Activated naive CD4-positive, alpha-beta T cell treated with anti-CD3 and anti-CD28 coated beads, Interleukin-2, amount 50 U/mL, for 24 hours (primary cell): ENCODE measurements around the gene TNPO2.
"Not testable (repeated sequence)": the region's sequence is repeated elsewhere in the genome, so short reads cannot be mapped to it uniquely, and the experiment has no call there.

Experiments used
- H3K27ac Mint-ChIP-seq: one replicate; pipeline ENCODE4 v1.8.0; 2021; ENCODE audit warnings: mild to moderate bottlenecking, mixed read lengths
- H3K27me3 Mint-ChIP-seq: one replicate; pipeline ENCODE4 v1.8.0; 2021; ENCODE audit warnings: mixed read lengths
- H3K36me3 Mint-ChIP-seq: one replicate; pipeline ENCODE4 v1.8.0; 2021; ENCODE audit warnings: mixed read lengths
- H3K4me1 Mint-ChIP-seq: one replicate; pipeline ENCODE4 v1.8.0; 2021; ENCODE audit warnings: mixed read lengths
- H3K4me3 Mint-ChIP-seq: one replicate; pipeline ENCODE4 v1.8.0; 2021; ENCODE audit warnings: mild to moderate bottlenecking, mixed read lengths
- H3K9me3 Mint-ChIP-seq: one replicate; pipeline ENCODE4 v1.8.0; 2021; ENCODE audit warnings: mixed read lengths

Gene TNPO2

GRCh38 chr19:12750851-12751250 lies 27.1 kb upstream of the TNPO2 start:
- Mint-ChIP-seq H3K36me3 (peaks cover 9% of the 10 kb centered on the region), H3K4me1 (peaks cover 5% of the 10 kb centered on the region), H3K27ac (no peak overlapping the region), H3K9me3 (no peaks in the 10 kb centered on the region), H3K27me3 (peaks cover 5% of the 10 kb centered on the region), H3K4me3 (no peak overlapping the region)

GRCh38 chr19:12749938-12750521 lies 26.3 kb upstream of the TNPO2 start:
- peaks cover 3% of the 10 kb centered on the region for H3K27me3 Mint-ChIP-seq
- H3K27ac Mint-ChIP-seq = no peak overlapping the region
- peaks cover 5% of the 10 kb centered on the region for H3K4me1 Mint-ChIP-seq
- H3K36me3 Mint-ChIP-seq = peaks cover 11% of the 10 kb centered on the region
- no peaks in the 10 kb centered on the region for H3K9me3 Mint-ChIP-seq
- H3K4me3 Mint-ChIP-seq = no peak overlapping the region

- peaks cover 3% of the 10 kb centered on the region for H3K27me3 Mint-ChIP-seq
- H3K36me3 Mint-ChIP-seq = peaks cover 11% of the 10 kb centered on the region
- H3K4me1 Mint-ChIP-seq = peaks cover 5% of the 10 kb centered on the region
Observed at GRCh38 chr19:12748489-12748888, 24.8 kb upstream of the TNPO2 start.

GRCh38 chr19:12745166-12745897 lies 21.6 kb upstream of the TNPO2 start:
- Mint-ChIP-seq H3K4me1 (peaks cover 5% of the 10 kb centered on the region), H3K4me3 (no peak overlapping the region), H3K27ac (no peak overlapping the region), H3K27me3 (peaks cover 1% of the 10 kb centered on the region), H3K36me3 (peaks cover 13% of the 10 kb centered on the region), H3K9me3 (no peaks in the 10 kb centered on the region)

More at GRCh38 chr19:12748489-12748888, 24.8 kb upstream of the TNPO2 start:
- H3K27ac Mint-ChIP-seq = peak overlapping the region; percentile 51
- no peak overlapping the region for H3K4me3 Mint-ChIP-seq
- H3K9me3 Mint-ChIP-seq = no peaks in the 10 kb centered on the region

- Mint-ChIP-seq H3K9me3 (no peaks in the 10 kb centered on the region), H3K36me3 (peaks cover 4% of the 10 kb centered on the region), H3K4me1 (peaks cover 27% of the 10 kb centered on the region), H3K27me3 (no peaks in the 10 kb centered on the region), H3K27ac (peak overlapping the region; percentile 87), H3K4me3 (peak overlapping the region; percentile 100)
Observed at GRCh38 chr19:12737835-12738351, 14.2 kb upstream of the TNPO2 start.

GRCh38 chr19:12736995-12737834 lies 13.5 kb upstream of the TNPO2 start, which contains the start of gene GET3:
Gene GET3, plus strand, starts transcription at chr19:12737497. Its CDS starts 9 bp downstream, at chr19:12737506.
- Mint-ChIP-seq H3K4me1 (peaks cover 34% of the 10 kb centered on the region), H3K27ac (peak within 1 kb of the TSS; percentile 87), H3K9me3 (no peaks in the 10 kb centered on the region), H3K36me3 (peaks cover 5% of the 10 kb centered on the region), H3K27me3 (no peaks in the 10 kb centered on the region), H3K4me3 (peak within 1 kb of the TSS; percentile 100)

- H3K4me1 Mint-ChIP-seq = peaks cover 43% of the 10 kb centered on the region
- no peaks in the 10 kb centered on the region for H3K9me3 Mint-ChIP-seq
- peak overlapping the region; percentile 92 for H3K4me3 Mint-ChIP-seq
- peak overlapping the region; percentile 93 for H3K27ac Mint-ChIP-seq
- no peaks in the 10 kb centered on the region for H3K27me3 Mint-ChIP-seq
- H3K36me3 Mint-ChIP-seq = peaks cover 10% of the 10 kb centered on the region
Observed at GRCh38 chr19:12733369-12734214, 9.9 kb upstream of the TNPO2 start.

- Mint-ChIP-seq H3K36me3 (peaks cover 8% of the 10 kb centered on the region), H3K27me3 (no peaks in the 10 kb centered on the region), H3K4me1 (peaks cover 31% of the 10 kb centered on the region), H3K27ac (no peak overlapping the region), H3K9me3 (no peaks in the 10 kb centered on the region), H3K4me3 (no peak overlapping the region)
Observed at GRCh38 chr19:12731337-12731736, 7.6 kb upstream of the TNPO2 start.

- H3K36me3 Mint-ChIP-seq = peaks cover 8% of the 10 kb centered on the region
- peaks cover 31% of the 10 kb centered on the region for H3K4me1 Mint-ChIP-seq
- H3K4me3 Mint-ChIP-seq = no peak overlapping the region
- no peaks in the 10 kb centered on the region for H3K9me3 Mint-ChIP-seq
- H3K27ac Mint-ChIP-seq = peak overlapping the region; percentile 5
- no peaks in the 10 kb centered on the region for H3K27me3 Mint-ChIP-seq
Observed at GRCh38 chr19:12730064-12730463, 6.3 kb upstream of the TNPO2 start.

GRCh38 chr19:12727745-12728433 lies 4.2 kb upstream of the TNPO2 start:
- Mint-ChIP-seq H3K4me3 (no peak overlapping the region), H3K4me1 (peaks cover 36% of the 10 kb centered on the region), H3K36me3 (peaks cover 8% of the 10 kb centered on the region), H3K9me3 (no peaks in the 10 kb centered on the region), H3K27ac (no peak overlapping the region), H3K27me3 (no peaks in the 10 kb centered on the region)

- H3K27ac Mint-ChIP-seq = no peak overlapping the region
Observed at GRCh38 chr19:12726988-12727316, 3.2 kb upstream of the TNPO2 start.

GRCh38 chr19:12725612-12726011 lies 1.9 kb upstream of the TNPO2 start:
- not testable (repeated sequence) for H3K4me3 Mint-ChIP-seq, H3K9me3 Mint-ChIP-seq

More at GRCh38 chr19:12726988-12727316, 3.2 kb upstream of the TNPO2 start:
- H3K27me3 Mint-ChIP-seq = no peaks in the 10 kb centered on the region
- H3K4me3 Mint-ChIP-seq = no peak overlapping the region
- H3K9me3 Mint-ChIP-seq = no peaks in the 10 kb centered on the region
- H3K4me1 Mint-ChIP-seq = peaks cover 27% of the 10 kb centered on the region
- peaks cover 9% of the 10 kb centered on the region for H3K36me3 Mint-ChIP-seq

GRCh38 chr19:12723381-12723640 lies 421 bp downstream of the TNPO2 start:
- peaks cover 11% of the 10 kb centered on the region for H3K36me3 Mint-ChIP-seq
- no peaks in the 10 kb centered on the region for H3K9me3 Mint-ChIP-seq
- no peaks in the 10 kb centered on the region for H3K27me3 Mint-ChIP-seq
- peak overlapping the region; percentile 95 for H3K27ac Mint-ChIP-seq
- peaks cover 37% of the 10 kb centered on the region for H3K4me1 Mint-ChIP-seq
- peak overlapping the region; percentile 98 for H3K4me3 Mint-ChIP-seq

More at GRCh38 chr19:12725612-12726011, 1.9 kb upstream of the TNPO2 start:
- Mint-ChIP-seq H3K36me3 (peaks cover 16% of the 10 kb centered on the region), H3K4me1 (peaks cover 33% of the 10 kb centered on the region)
- H3K27me3 Mint-ChIP-seq, H3K27ac Mint-ChIP-seq: not testable (repeated sequence)

GRCh38 chr19:12722566-12723380 lies 959 bp downstream of the TNPO2 start:
- H3K36me3 Mint-ChIP-seq = peaks cover 11% of the 10 kb centered on the region
- no peaks in the 10 kb centered on the region for H3K9me3 Mint-ChIP-seq
- peak overlapping the region; percentile 98 for H3K4me3 Mint-ChIP-seq
- H3K27me3 Mint-ChIP-seq = no peaks in the 10 kb centered on the region
- H3K27ac Mint-ChIP-seq = peak overlapping the region; percentile 95
- H3K4me1 Mint-ChIP-seq = peaks cover 38% of the 10 kb centered on the region
